ENCODE results near the gene MED29. TPM values are rescaled to one million over a fixed set of nuclear protein-coding genes. Genes with fewer than 3 reads are reported as not detected.

MED29 gene
- total and polyA plus RNA-seq, 2 donors (not counting 1 experiment from before 2014, with no cell fraction given) = 33.0 to 47.5 TPM

DNA sequence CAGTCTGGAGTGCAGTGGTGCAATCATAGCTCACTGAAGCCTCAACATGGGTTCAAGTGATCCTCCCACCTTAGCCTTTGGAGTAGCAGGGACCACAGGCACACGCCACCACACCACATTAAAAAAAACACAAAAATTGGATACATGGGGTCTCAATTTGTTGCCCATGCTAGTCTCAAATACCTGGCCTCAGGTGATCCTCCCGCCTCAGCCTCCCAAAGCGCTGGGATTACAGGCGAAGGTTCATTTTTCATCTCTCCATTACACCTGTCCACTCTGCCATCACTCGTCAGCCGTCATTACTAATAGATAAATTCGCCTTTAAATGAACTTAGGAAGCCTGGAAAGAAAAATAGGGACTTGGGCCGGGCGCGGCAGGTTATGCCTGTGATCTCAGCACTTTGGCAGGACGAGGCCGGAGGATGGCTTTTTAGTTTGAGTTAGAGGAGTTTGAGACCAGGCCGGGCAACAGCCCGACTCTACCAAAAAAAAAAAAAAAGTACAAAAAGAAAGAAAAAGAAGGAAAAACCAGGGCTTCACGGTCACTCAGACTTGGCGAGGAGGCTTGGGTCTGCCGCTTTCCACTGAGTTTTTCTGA lies 53.5 kb downstream of the MED29 start:
- intact Hi-C loops (cut with micrococcal nuclease) = loop anchor here (1.0 to 10.0 kb wide), 10 partner anchors 8 to 390 kb away; partner anchors contain the start of genes DYRK1B, EID2, EID2B and MED29
- H3K4me3 Mint-ChIP-seq = peak overlapping the region; percentile 97
- H3K4me1 Mint-ChIP-seq = peaks cover 58% of the 10 kb centered on the region
- H3K27me3 Mint-ChIP-seq = no peaks in the 10 kb centered on the region
- Histone ChIP-seq H3K27ac (ENCODE audit: low read length in 2 of 2) (peak overlapping the region; percentile 91 to 95), H3K4me3 (ENCODE audit: control extremely low read depth in 1 of 5, extremely low read depth in 1 of 5, insufficient read depth in 1 of 5, low read depth in 2 of 5, low read length in 4 of 5) (peak overlapping the region; percentile 69 to 98 (median 95)), H2AFZ (ENCODE audit: insufficient read depth, low read depth, low read length, poor library complexity, severe bottlenecking) (peak overlapping the region; percentile 73), H3K4me1 (ENCODE audit: control insufficient read depth in 2 of 2, insufficient read depth in 2 of 2, low read length in 2 of 2) (peaks cover 47 to 51% of the 10 kb centered on the region in 2 donors), H3K9me3 (ENCODE audit: control extremely low read depth in 1 of 3, control insufficient read depth in 2 of 3, insufficient read depth in 1 of 3, low read length in 2 of 3) (no peaks in the 10 kb centered on the region), H3K36me3 (replicated peaks in 1 of 2; ENCODE audit: control extremely low read depth in 1 of 2, control insufficient read depth in 1 of 2, extremely low read depth in 1 of 2, insufficient read depth in 2 of 2, low read length in 1 of 2) (peaks cover 0 to 4% of the 10 kb centered on the region in 2 experiments), H4K20me1 (ENCODE audit: control insufficient read depth, insufficient read depth, low read length, poor library complexity, severe bottlenecking) (peaks cover 30% of the 10 kb centered on the region), H3K4me2 (replicated peaks; ENCODE audit: low read depth, low read length, poor library complexity, severe bottlenecking) (peak overlapping the region; percentile 96), H3K27me3 (replicated peaks in 1 of 4; ENCODE audit: control extremely low read depth in 1 of 4, control insufficient read depth in 3 of 4, insufficient read depth in 4 of 4, low read length in 3 of 4) (no peaks in the 10 kb centered on the region), H3K79me2 (ENCODE audit: control insufficient read depth, insufficient read depth, low read length) (peaks cover 51% of the 10 kb centered on the region), H3K9ac (ENCODE audit: low read length) (peak overlapping the region; percentile 98)
- ATAC-seq (ENCODE audit: low read depth) (no peak), DNase-seq (no peak)
- no peaks in the 10 kb centered on the region for H3K9me3 Mint-ChIP-seq (ENCODE audit: insufficient read depth)
- CTCF ChIA-PET = interaction anchor here (0.6 to 2.4 kb wide), 9 partner anchors 9 to 221 kb away, joined by 3 to 9 read pairs (median 3); partner anchors contain the start of gene RPS16
- TF ChIP-seq, protein P1, sequence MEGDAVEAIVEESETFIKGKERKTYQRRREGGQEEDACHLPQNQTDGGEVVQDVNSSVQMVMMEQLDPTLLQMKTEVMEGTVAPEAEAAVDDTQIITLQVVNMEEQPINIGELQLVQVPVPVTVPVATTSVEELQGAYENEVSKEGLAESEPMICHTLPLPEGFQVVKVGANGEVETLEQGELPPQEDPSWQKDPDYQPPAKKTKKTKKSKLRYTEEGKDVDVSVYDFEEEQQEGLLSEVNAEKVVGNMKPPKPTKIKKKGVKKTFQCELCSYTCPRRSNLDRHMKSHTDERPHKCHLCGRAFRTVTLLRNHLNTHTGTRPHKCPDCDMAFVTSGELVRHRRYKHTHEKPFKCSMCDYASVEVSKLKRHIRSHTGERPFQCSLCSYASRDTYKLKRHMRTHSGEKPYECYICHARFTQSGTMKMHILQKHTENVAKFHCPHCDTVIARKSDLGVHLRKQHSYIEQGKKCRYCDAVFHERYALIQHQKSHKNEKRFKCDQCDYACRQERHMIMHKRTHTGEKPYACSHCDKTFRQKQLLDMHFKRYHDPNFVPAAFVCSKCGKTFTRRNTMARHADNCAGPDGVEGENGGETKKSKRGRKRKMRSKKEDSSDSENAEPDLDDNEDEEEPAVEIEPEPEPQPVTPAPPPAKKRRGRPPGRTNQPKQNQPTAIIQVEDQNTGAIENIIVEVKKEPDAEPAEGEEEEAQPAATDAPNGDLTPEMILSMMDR (IDR thresholded peaks at IDR 0.05) = no peak
- no peak for TF ChIP-seq EZH2 (IDR thresholded peaks at IDR 0.05; ENCODE audit: borderline replicate concordance, insufficient read depth, low read depth, low read length, poor library complexity, severe bottlenecking)
- whole genome bisulfite sequencing (ENCODE audit: insufficient coverage) = 9% methylated on average over 5 of the region's 17 CpGs
- POLR2A ChIA-PET = interaction anchor here (0.6 to 3.5 kb wide), 11 partner anchors 7 to 97 kb away, joined by 3 to 42 read pairs (median 5); partner anchors contain the start of genes MED29, PAF1, RPS16 and TIMM50
- peak overlapping the region; percentile 97 for H3K27ac Mint-ChIP-seq

All from B cell (primary cell).